ENCODE results near the gene OSTC.

OSTC gene

GRCh38 chr4:108717386-108717785, 67.0 kb downstream of the OSTC start:
- Histone ChIP-seq H3K27me3 (ENCODE audit: low read depth, low read length) (no peaks in the 10 kb centered on the region), H3K9ac (ENCODE audit: low read length) (no peak overlapping the region), H3K79me2 (ENCODE audit: low read length) (no peaks in the 10 kb centered on the region), H4K20me1 (ENCODE audit: insufficient read depth, low read length) (no peaks in the 10 kb centered on the region), H3K9me3 (ENCODE audit: insufficient read depth, low read length) (no peaks in the 10 kb centered on the region), H3K36me3 (replicated peaks; ENCODE audit: low read depth, low read length) (no peaks in the 10 kb centered on the region), H3K27ac (ENCODE audit: low read length) (no peak overlapping the region), H3K4me2 (ENCODE audit: low read length) (no peak overlapping the region), H3K4me1 (ENCODE audit: low read length) (no peaks in the 10 kb centered on the region), H3K4me3 (ENCODE audit: low read length) (no peak overlapping the region), H2AFZ (ENCODE audit: low read depth, low read length) (no peak overlapping the region)
- TF ChIP-seq EZH2phosphoT487 (IDR thresholded peaks at IDR 0.05; ENCODE audit: low read depth) (no peak), CTCF (IDR thresholded peaks at IDR 0.05; ENCODE audit: low read depth, low read length) (no peak)
